Panc1 (cell line): Measurements from ENCODE around the gene BCL2.

Experiments used
- POLR2AphosphoS5 ChIP-seq: IDR thresholded peaks from 2 replicates; pipeline ENCODE4 v1.6.1; 2012; ENCODE audit warnings: mild to moderate bottlenecking, low read depth, low read length, moderate library complexity
- TF ChIP-seq, protein P1 (sequence below): fragments of 450-650 bp; IDR thresholded peaks from 2 replicates; pipeline ENCODE4 v1.5.1; 2017; ENCODE audit warnings: mild to moderate bottlenecking
- TF ChIP-seq, protein P2 (sequence below), 2 experiments: IDR thresholded peaks; 2 replicates each; pipeline ENCODE4 v1.6.1; 2011 to 2012; ENCODE audit warnings: low read depth in 2 of 2, control low read depth in 1 of 2, low read length in 1 of 2, mild to moderate bottlenecking in 1 of 2, moderate library complexity in 1 of 2; ENCODE audit not compliant: insufficient read depth in 1 of 2

DNA sequence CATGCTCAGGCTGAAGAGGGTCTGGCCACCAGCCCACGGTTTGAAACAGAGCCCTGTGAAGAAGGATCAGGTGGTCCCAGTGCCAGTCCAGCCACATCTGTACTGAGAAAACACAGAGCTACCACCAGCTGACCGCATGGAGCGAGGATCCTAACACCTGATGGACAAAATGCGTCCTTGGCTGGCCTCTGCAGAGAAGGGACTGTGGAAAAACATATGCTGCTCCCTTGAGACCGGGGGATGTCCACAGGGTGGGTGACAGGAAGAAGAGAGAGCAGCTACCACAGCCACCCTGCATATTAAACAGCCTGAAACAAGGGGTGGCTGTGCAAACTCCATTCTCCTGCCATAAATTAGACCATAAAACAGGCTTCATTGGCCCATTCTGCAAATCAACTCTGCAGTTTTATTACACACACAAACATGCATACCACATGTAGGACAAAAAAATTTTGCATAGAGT, 137.2 kb downstream of the BCL2 start:
- TF ChIP-seq, protein P1, sequence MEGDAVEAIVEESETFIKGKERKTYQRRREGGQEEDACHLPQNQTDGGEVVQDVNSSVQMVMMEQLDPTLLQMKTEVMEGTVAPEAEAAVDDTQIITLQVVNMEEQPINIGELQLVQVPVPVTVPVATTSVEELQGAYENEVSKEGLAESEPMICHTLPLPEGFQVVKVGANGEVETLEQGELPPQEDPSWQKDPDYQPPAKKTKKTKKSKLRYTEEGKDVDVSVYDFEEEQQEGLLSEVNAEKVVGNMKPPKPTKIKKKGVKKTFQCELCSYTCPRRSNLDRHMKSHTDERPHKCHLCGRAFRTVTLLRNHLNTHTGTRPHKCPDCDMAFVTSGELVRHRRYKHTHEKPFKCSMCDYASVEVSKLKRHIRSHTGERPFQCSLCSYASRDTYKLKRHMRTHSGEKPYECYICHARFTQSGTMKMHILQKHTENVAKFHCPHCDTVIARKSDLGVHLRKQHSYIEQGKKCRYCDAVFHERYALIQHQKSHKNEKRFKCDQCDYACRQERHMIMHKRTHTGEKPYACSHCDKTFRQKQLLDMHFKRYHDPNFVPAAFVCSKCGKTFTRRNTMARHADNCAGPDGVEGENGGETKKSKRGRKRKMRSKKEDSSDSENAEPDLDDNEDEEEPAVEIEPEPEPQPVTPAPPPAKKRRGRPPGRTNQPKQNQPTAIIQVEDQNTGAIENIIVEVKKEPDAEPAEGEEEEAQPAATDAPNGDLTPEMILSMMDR: no peak
- TF ChIP-seq POLR2AphosphoS5: no peak
- TF ChIP-seq, protein P2, sequence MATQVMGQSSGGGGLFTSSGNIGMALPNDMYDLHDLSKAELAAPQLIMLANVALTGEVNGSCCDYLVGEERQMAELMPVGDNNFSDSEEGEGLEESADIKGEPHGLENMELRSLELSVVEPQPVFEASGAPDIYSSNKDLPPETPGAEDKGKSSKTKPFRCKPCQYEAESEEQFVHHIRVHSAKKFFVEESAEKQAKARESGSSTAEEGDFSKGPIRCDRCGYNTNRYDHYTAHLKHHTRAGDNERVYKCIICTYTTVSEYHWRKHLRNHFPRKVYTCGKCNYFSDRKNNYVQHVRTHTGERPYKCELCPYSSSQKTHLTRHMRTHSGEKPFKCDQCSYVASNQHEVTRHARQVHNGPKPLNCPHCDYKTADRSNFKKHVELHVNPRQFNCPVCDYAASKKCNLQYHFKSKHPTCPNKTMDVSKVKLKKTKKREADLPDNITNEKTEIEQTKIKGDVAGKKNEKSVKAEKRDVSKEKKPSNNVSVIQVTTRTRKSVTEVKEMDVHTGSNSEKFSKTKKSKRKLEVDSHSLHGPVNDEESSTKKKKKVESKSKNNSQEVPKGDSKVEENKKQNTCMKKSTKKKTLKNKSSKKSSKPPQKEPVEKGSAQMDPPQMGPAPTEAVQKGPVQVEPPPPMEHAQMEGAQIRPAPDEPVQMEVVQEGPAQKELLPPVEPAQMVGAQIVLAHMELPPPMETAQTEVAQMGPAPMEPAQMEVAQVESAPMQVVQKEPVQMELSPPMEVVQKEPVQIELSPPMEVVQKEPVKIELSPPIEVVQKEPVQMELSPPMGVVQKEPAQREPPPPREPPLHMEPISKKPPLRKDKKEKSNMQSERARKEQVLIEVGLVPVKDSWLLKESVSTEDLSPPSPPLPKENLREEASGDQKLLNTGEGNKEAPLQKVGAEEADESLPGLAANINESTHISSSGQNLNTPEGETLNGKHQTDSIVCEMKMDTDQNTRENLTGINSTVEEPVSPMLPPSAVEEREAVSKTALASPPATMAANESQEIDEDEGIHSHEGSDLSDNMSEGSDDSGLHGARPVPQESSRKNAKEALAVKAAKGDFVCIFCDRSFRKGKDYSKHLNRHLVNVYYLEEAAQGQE (IDR thresholded peaks at IDR 0.05; ENCODE audit: insufficient read depth in 1 of 2, low read depth in 2 of 2, low read length in 1 of 2): no peak
